Stomach smooth muscle (tissue), 2 donors: ENCODE results near the gene C16orf89.

Experiments
- H3K27ac ChIP-seq: one replicate; pipeline ENCODE4 v1.7.0; 2013; ENCODE audit warnings: mild to moderate bottlenecking, low read length, inconsistent platforms
- H3K27me3 ChIP-seq, 2 donors: one replicate each; pipeline ENCODE4 v1.7.0; 2013; ENCODE audit warnings: low read length in 2 of 2; ENCODE audit not compliant: insufficient read depth in 2 of 2, control insufficient read depth in 1 of 2
- H3K36me3 ChIP-seq, 2 donors: one replicate each; pipeline ENCODE4 v1.7.0; 2013; ENCODE audit warnings: low read length in 2 of 2; ENCODE audit not compliant: control insufficient read depth in 2 of 2, insufficient read depth in 2 of 2
- H3K4me1 ChIP-seq: one replicate; pipeline ENCODE4 v1.7.0; 2013; ENCODE audit warnings: low read length; ENCODE audit not compliant: control insufficient read depth, insufficient read depth
- H3K4me3 ChIP-seq, 2 donors: one replicate each; pipeline ENCODE4 v1.7.0; 2013; ENCODE audit warnings: low read length in 2 of 2
- H3K9ac ChIP-seq, 2 donors: one replicate each; pipeline ENCODE4 v1.7.0; 2013; ENCODE audit warnings: low read length in 2 of 2, mild to moderate bottlenecking in 1 of 2
- H3K9me3 ChIP-seq, 2 donors: one replicate each; pipeline ENCODE4 v1.7.0; 2013; ENCODE audit warnings: low read length in 2 of 2; ENCODE audit not compliant: control insufficient read depth in 2 of 2
- donor health status: healthy.
- donor health status: Pancreatic carcinoma.

Gene C16orf89

GRCh38 chr16:5026664-5027063 is 39.1 kb downstream of the C16orf89 start:
- Histone ChIP-seq H3K27ac (no peak overlapping the region), H3K9me3 (no peaks in the 10 kb centered on the region), H3K4me1 (no peaks in the 10 kb centered on the region), H3K36me3 (peaks cover 0 to 2% of the 10 kb centered on the region in 2 donors), H3K9ac (no peak overlapping the region), H3K27me3 (no peaks in the 10 kb centered on the region), H3K4me3 (no peak overlapping the region)

- no peak overlapping the region for H3K27ac ChIP-seq
- H3K27me3 ChIP-seq, result no peaks in the 10 kb centered on the region
- no peak overlapping the region for H3K9ac ChIP-seq
- no peaks in the 10 kb centered on the region for H3K9me3 ChIP-seq
- H3K4me1 ChIP-seq, result no peaks in the 10 kb centered on the region
- no peaks in the 10 kb centered on the region for H3K36me3 ChIP-seq
- no peak overlapping the region for H3K4me3 ChIP-seq
Measured at GRCh38 chr16:5025171-5025632, 40.6 kb downstream of the C16orf89 start.

GRCh38 chr16:5024632-5025031 is 41.1 kb downstream of the C16orf89 start:
- Histone ChIP-seq H3K4me3 (no peak overlapping the region), H3K27ac (no peak overlapping the region), H3K27me3 (no peaks in the 10 kb centered on the region), H3K4me1 (no peaks in the 10 kb centered on the region), H3K9ac (no peak overlapping the region), H3K36me3 (no peaks in the 10 kb centered on the region), H3K9me3 (no peaks in the 10 kb centered on the region)

GRCh38 chr16:5022521-5022920 is 43.2 kb downstream of the C16orf89 start:
- no peak overlapping the region for H3K27ac ChIP-seq
- H3K9ac ChIP-seq, result no peak overlapping the region
- H3K4me1 ChIP-seq, result no peaks in the 10 kb centered on the region
- no peaks in the 10 kb centered on the region for H3K27me3 ChIP-seq
- H3K36me3 ChIP-seq, result no peaks in the 10 kb centered on the region
- no peaks in the 10 kb centered on the region for H3K9me3 ChIP-seq
- H3K4me3 ChIP-seq, result no peak overlapping the region

- no peak overlapping the region for H3K9ac ChIP-seq
- H3K4me1 ChIP-seq, result no peaks in the 10 kb centered on the region
- H3K27me3 ChIP-seq, result no peaks in the 10 kb centered on the region
Measured at GRCh38 chr16:5020551-5020950, 45.2 kb downstream of the C16orf89 start.

GRCh38 chr16:5019775-5020174 is 46.0 kb downstream of the C16orf89 start:
- Histone ChIP-seq H3K4me3 (no peak overlapping the region), H3K9ac (no peak overlapping the region), H3K4me1 (no peaks in the 10 kb centered on the region), H3K27me3 (no peaks in the 10 kb centered on the region), H3K36me3 (no peaks in the 10 kb centered on the region), H3K27ac (no peak overlapping the region), H3K9me3 (no peaks in the 10 kb centered on the region)

More at GRCh38 chr16:5020551-5020950, 45.2 kb downstream of the C16orf89 start:
- H3K9me3 ChIP-seq, result no peaks in the 10 kb centered on the region
- no peak overlapping the region for H3K4me3 ChIP-seq
- H3K27ac ChIP-seq, result no peak overlapping the region
- no peaks in the 10 kb centered on the region for H3K36me3 ChIP-seq

GRCh38 chr16:5018793-5019192 is 47.0 kb downstream of the C16orf89 start:
- Histone ChIP-seq H3K9ac (no peak overlapping the region), H3K27ac (no peak overlapping the region), H3K4me3 (no peak overlapping the region)

GRCh38 chr16:5017678-5017969 is 48.1 kb downstream of the C16orf89 start:
- Histone ChIP-seq H3K9me3 (no peaks in the 10 kb centered on the region), H3K4me1 (no peaks in the 10 kb centered on the region), H3K9ac (no peak overlapping the region), H3K36me3 (no peaks in the 10 kb centered on the region), H3K4me3 (no peak overlapping the region), H3K27me3 (no peaks in the 10 kb centered on the region), H3K27ac (no peak overlapping the region)

More at GRCh38 chr16:5018793-5019192, 47.0 kb downstream of the C16orf89 start:
- H3K27me3 ChIP-seq, result no peaks in the 10 kb centered on the region
- no peaks in the 10 kb centered on the region for H3K9me3 ChIP-seq
- no peaks in the 10 kb centered on the region for H3K4me1 ChIP-seq
- H3K36me3 ChIP-seq, result no peaks in the 10 kb centered on the region

- Histone ChIP-seq H3K4me1 (no peaks in the 10 kb centered on the region), H3K27me3 (no peaks in the 10 kb centered on the region), H3K9me3 (no peaks in the 10 kb centered on the region), H3K9ac (no peak overlapping the region), H3K36me3 (no peaks in the 10 kb centered on the region), H3K27ac (no peak overlapping the region), H3K4me3 (no peak overlapping the region)
Measured at GRCh38 chr16:5016967-5017677, 48.6 kb downstream of the C16orf89 start.

- no peaks in the 10 kb centered on the region for H3K27me3 ChIP-seq
- H3K27ac ChIP-seq, result no peak overlapping the region
- no peak overlapping the region for H3K4me3 ChIP-seq
- H3K4me1 ChIP-seq, result no peaks in the 10 kb centered on the region
- no peak overlapping the region for H3K9ac ChIP-seq
- H3K36me3 ChIP-seq, result no peaks in the 10 kb centered on the region
- no peaks in the 10 kb centered on the region for H3K9me3 ChIP-seq
Measured at GRCh38 chr16:5015887-5016286, 49.9 kb downstream of the C16orf89 start.

- no peaks in the 10 kb centered on the region for H3K27me3 ChIP-seq
- no peak overlapping the region for H3K4me3 ChIP-seq
- no peaks in the 10 kb centered on the region for H3K36me3 ChIP-seq
- H3K4me1 ChIP-seq, result no peaks in the 10 kb centered on the region
- H3K27ac ChIP-seq, result no peak overlapping the region
- no peak overlapping the region for H3K9ac ChIP-seq
- H3K9me3 ChIP-seq, result no peaks in the 10 kb centered on the region
Measured at GRCh38 chr16:5015351-5015750, 50.4 kb downstream of the C16orf89 start.
